GM12878 (cell line): ENCODE results near the gene HPX. TPM values are rescaled to one million over a fixed set of nuclear protein-coding genes. Genes with fewer than 3 reads are reported as not detected.

Experiments used
- ATAC-seq: fragments of 200-7000 bp; cut with Tn5 transposase; 3 replicates; pipeline ENCODE4 v1.9.1; 2020; ENCODE audit warnings: mild to moderate bottlenecking, moderate library complexity
- BruUV-seq: library from RNA; stranded (reverse); fragments of 400-500 nt; replicated peaks from 2 replicates; lab custom pipeline; 2021; lab: Mats Ljungman, UMichigan
- CTCF ChIA-PET: fragments of 300-600 bp; sonication (Branson Sonifier 250); formaldehyde crosslinking; extraction: SDS; loops from one replicate; lab custom pipeline; 2021; ENCODE audit warnings: inconsistent platforms; lab: Yijun Ruan, JAX
- POLR2A ChIA-PET: fragments of 350-600 bp; formaldehyde crosslinking; extraction: SDS; loops from one replicate; lab custom pipeline; 2021; ENCODE audit warnings: inconsistent platforms; lab: Charles Lee
- RAD21 ChIA-PET: fragments of 300-600 bp; sonication (Branson Sonifier 250); formaldehyde crosslinking; loops from one replicate; lab custom pipeline; 2023; ENCODE audit warnings: antibody characterized with exemption; ENCODE audit not compliant: unreplicated experiment; lab: Charles Lee
- SMC1A ChIA-PET: fragments of 300-600 bp; sonication (Branson Sonifier 250); formaldehyde crosslinking; loops from one replicate; lab custom pipeline; 2023; ENCODE audit not compliant: unreplicated experiment, uncharacterized antibody; lab: Charles Lee
- DNase-seq: peaks from one replicate; pipeline ENCODE4 v3.0.0-alpha.2; 2011; ENCODE audit warnings: low read depth, low spot score
- FAIRE-seq: peaks from 3 replicates; lab custom pipeline; 2011; peaks lifted over from hg19 to GRCh38; lab: Jason Lieb, UNC
- H2AFZ ChIP-seq: 2 replicates; pipeline ENCODE4 v1.6.0; 2011; ENCODE audit warnings: low read depth, low read length, control low read depth; ENCODE audit not compliant: control insufficient read depth
- H3K27ac ChIP-seq: 2 replicates; pipeline ENCODE4 v1.5.1; 2011; ENCODE audit warnings: control low read depth; ENCODE audit not compliant: control insufficient read depth, insufficient read depth
- H3K27me3 ChIP-seq, 2 experiments: replicated peaks in 1 of 2; 2 replicates each; pipeline versions ENCODE4 v1.6.0 to v1.6.1; 2011; ENCODE audit warnings: low read length in 1 of 2; ENCODE audit not compliant: control insufficient read depth in 2 of 2, insufficient read depth in 2 of 2
- H3K36me3 ChIP-seq, 2 experiments: 2 replicates each; pipeline ENCODE4 v1.5.1; 2011; ENCODE audit warnings: low read length in 1 of 2; ENCODE audit not compliant: control insufficient read depth in 2 of 2, insufficient read depth in 2 of 2
- H3K4me1 ChIP-seq: 2 replicates; pipeline ENCODE4 v1.6.1; 2011; ENCODE audit warnings: mild to moderate bottlenecking, low read length, moderate library complexity, mixed read lengths; ENCODE audit not compliant: control insufficient read depth, insufficient read depth
- H3K4me2 ChIP-seq: 2 replicates; pipeline ENCODE4 v1.6.0; 2011; ENCODE audit warnings: control low read depth; ENCODE audit not compliant: control insufficient read depth, insufficient read depth
- H3K4me3 ChIP-seq: fragments of 200-600 bp; sonication (generic); 2 replicates; pipeline ENCODE4 v1.5.1; 2016
- H3K79me2 ChIP-seq: 2 replicates; pipeline ENCODE4 v1.6.0; 2011; ENCODE audit warnings: low read length; ENCODE audit not compliant: control insufficient read depth, insufficient read depth
- H3K9ac ChIP-seq: 2 replicates; pipeline ENCODE4 v1.8.0; 2011; ENCODE audit warnings: low read length, control low read depth, mixed read lengths; ENCODE audit not compliant: control insufficient read depth, insufficient read depth
- H3K9me3 ChIP-seq: replicated peaks from 3 replicates; pipeline ENCODE4 v1.5.1; 2011; ENCODE audit warnings: mild to moderate bottlenecking, low read length; ENCODE audit not compliant: control insufficient read depth, insufficient read depth
- H4K20me1 ChIP-seq: 2 replicates; pipeline ENCODE4 v1.6.0; 2011; ENCODE audit not compliant: control insufficient read depth, insufficient read depth
- ATF7 ChIP-seq: fragments of 450-650 bp; IDR thresholded peaks from 2 replicates; pipeline ENCODE4 v1.6.1; 2016; ENCODE audit warnings: low read depth, mild to moderate bottlenecking
- BCL11A ChIP-seq: IDR thresholded peaks from 2 replicates; pipeline ENCODE4 v1.6.1; 2011; ENCODE audit warnings: low read depth, low read length
- MTA2 ChIP-seq: fragments of 450-650 bp; IDR thresholded peaks from 2 replicates; pipeline ENCODE4 v1.6.1; 2016; ENCODE audit warnings: low read depth, mild to moderate bottlenecking, moderate library complexity
- NFYA ChIP-seq: IDR thresholded peaks from 2 replicates; pipeline ENCODE4 v1.6.1; 2011; ENCODE audit warnings: low read depth, mild to moderate bottlenecking, low read length, improper control_type of control experiment, borderline replicate concordance
- NR2C2 ChIP-seq: IDR thresholded peaks from 2 replicates; pipeline ENCODE4 v1.6.1; 2011; ENCODE audit warnings: borderline replicate concordance, low read depth; ENCODE audit not compliant: control insufficient read depth, insufficient read length
- PAX8 ChIP-seq: fragments of 450-650 bp; IDR thresholded peaks from 2 replicates; pipeline ENCODE4 v1.6.1; 2017; ENCODE audit warnings: mild to moderate bottlenecking, moderate library complexity
- PBX3 ChIP-seq: IDR thresholded peaks from 2 replicates; pipeline ENCODE4 v1.6.1; 2011; ENCODE audit warnings: mild to moderate bottlenecking, low read depth, low read length, moderate library complexity; ENCODE audit not compliant: insufficient replicate concordance
- PML ChIP-seq: IDR thresholded peaks from 2 replicates; pipeline ENCODE4 v1.6.1; 2012; ENCODE audit warnings: low read length, inconsistent platforms
- RB1 ChIP-seq: fragments of 450-650 bp; formaldehyde crosslinking; IDR thresholded peaks from 2 replicates; pipeline ENCODE4 v1.6.1; 2017; ENCODE audit warnings: mild to moderate bottlenecking, borderline replicate concordance
- RELB ChIP-seq: fragments of 450-650 bp; IDR thresholded peaks from 2 replicates; pipeline ENCODE4 v1.6.1; 2017; ENCODE audit warnings: low read depth, mild to moderate bottlenecking, moderate library complexity
- SPI1 ChIP-seq: IDR thresholded peaks from 2 replicates; pipeline ENCODE4 v1.6.1; 2011; ENCODE audit warnings: low read depth, mild to moderate bottlenecking, low read length, moderate library complexity, borderline replicate concordance; ENCODE audit not compliant: insufficient read depth
- STAT1 ChIP-seq: fragments of 450-650 bp; conservative IDR thresholded peaks from 2 replicates; pipeline ENCODE4 v1.6.1; 2014; ENCODE audit warnings: antibody characterized with exemption, mild to moderate bottlenecking
- TAF1 ChIP-seq: IDR thresholded peaks from 2 replicates; pipeline ENCODE4 v1.6.1; 2011; ENCODE audit warnings: mild to moderate bottlenecking, low read depth, low read length, borderline replicate concordance
- TBL1XR1 ChIP-seq: IDR thresholded peaks from 2 replicates; pipeline ENCODE4 v1.6.1; 2012; ENCODE audit warnings: low read depth, low read length, improper control_type of control experiment
- USF1 ChIP-seq: IDR thresholded peaks from 2 replicates; pipeline ENCODE4 v1.6.1; 2011; ENCODE audit warnings: borderline replicate concordance, low read depth, mild to moderate bottlenecking, moderate library complexity, mixed read lengths, low read length; ENCODE audit not compliant: insufficient read depth; ENCODE audit errors: extremely low read length
- ZNF207 ChIP-seq: fragments of 450-650 bp; IDR thresholded peaks from 2 replicates; pipeline ENCODE4 v1.6.1; 2014; ENCODE audit warnings: antibody characterized with exemption, mild to moderate bottlenecking, borderline replicate concordance
- ZNF384 ChIP-seq: IDR thresholded peaks from 2 replicates; pipeline ENCODE4 v1.6.1; 2012; ENCODE audit warnings: low read depth, mild to moderate bottlenecking, low read length, improper control_type of control experiment, borderline replicate concordance
- ZNF622 ChIP-seq: fragments of 450-650 bp; IDR thresholded peaks from 2 replicates; pipeline ENCODE4 v1.6.1; 2017; ENCODE audit warnings: mild to moderate bottlenecking, inconsistent platforms
- ZSCAN29 ChIP-seq: fragments of 450-650 bp; IDR thresholded peaks from 2 replicates; pipeline ENCODE4 v1.6.1; 2017; ENCODE audit warnings: mild to moderate bottlenecking, moderate library complexity
- WGBS: methylation state at CpG from one replicate; pipeline ENCODE4 v1.1.6; 2016; ENCODE audit warnings: low lambda C conversion rate; ENCODE audit not compliant: insufficient replicate concordance, insufficient coverage; ENCODE audit errors: missing lambda C conversion rate; 5-methylcytosine and 5-hydroxymethylcytosine counted together
- in situ Hi-C: fragments of 300-500 bp; cut with MboI; formaldehyde crosslinking; loops from 9 replicates; pipeline ENCODE4 v1.14.3; 2018; ENCODE audit warnings: mixed read lengths
- intact Hi-C: fragments of 100-400 bp; cut with micrococcal nuclease; formaldehyde crosslinking; loops from one replicate; pipeline ENCODE4 v1.14.2; 2022; ENCODE audit not compliant: unreplicated experiment
- polyA plus RNA-seq, 11 experiments: library from polyadenylated mRNA; depleted of rRNA in 4 of 11; unstranded in 6 of 11; stranded (reverse) in 5 of 11; fragments of >200 nt; fragmentation: Nextera tagmentation in 4 of 11; fragmentation: Illumina TruSeq in 1 of 11; extraction: Ambion mirVana in 4 of 11; extraction: Trizol in 1 of 11; gene quantifications; 1 replicate in 1 of 11; 2 replicates in 10 of 11; pipeline versions ENCODE4 v1.2.1 to v1.2.3, GENCODE V29; 2011 to 2016; ENCODE audit warnings: inconsistent platforms in 2 of 11, missing spikeins in 2 of 11, low read depth in 1 of 11
- total RNA-seq, 4 experiments: library from RNA; depleted of rRNA in 3 of 4; stranded (reverse); fragments of >200 nt in 3 of 4; fragmentation: Illumina TruSeq in 1 of 4; extraction: Trizol in 1 of 4; gene quantifications; 2 replicates each; pipeline versions ENCODE4 v1.2.1 to v1.2.3, GENCODE V29; 2013 to 2021

The HPX gene
- total and polyA plus RNA-seq, 10 of the 15 experiments (the other 5 are each of a cell fraction or from before 2014, with no cell fraction given), result 0.08 to 1.7 (median 0.18) TPM; not detected in 1

DNA sequence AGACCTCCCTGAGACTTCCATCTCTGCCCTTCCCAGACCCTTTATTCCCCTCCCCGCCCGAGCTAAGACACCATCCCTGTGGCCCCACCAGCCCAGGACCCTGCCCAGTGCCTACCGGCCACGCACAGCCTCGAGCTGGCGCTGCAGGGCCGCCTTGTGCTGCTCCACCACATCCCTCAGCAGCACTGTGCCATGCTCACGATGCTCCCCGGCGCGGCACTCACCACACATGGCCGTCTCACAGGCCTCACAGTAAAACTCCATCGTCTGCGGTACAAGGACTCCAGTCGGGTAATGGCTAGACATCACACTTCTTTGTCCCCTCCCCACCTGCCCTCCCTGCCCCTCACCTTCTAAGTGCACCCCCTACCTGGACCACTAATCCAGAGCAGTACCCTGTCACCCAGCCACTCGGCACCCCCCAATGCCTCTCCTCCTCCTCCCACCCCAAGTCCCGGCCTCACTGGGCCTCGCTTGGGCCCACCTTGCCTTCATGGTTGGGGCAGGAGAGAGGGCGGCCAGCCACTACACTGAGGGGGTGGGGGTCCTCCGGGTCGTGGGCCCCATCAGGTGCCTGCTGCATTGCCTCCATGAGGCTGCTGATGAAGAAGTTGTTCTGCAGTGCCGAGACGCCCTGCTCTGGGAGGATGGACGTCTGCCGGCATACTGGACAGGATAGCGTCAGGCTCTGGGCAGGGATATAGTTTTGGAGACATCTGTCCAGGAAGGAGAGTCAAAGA, 17.0 kb upstream of the HPX start:
- intact Hi-C loops, result no loop called here

More for the DNA sequence above, 17.0 kb upstream of the HPX start:
- no peak overlapping the region for H3K4me2 ChIP-seq
- CTCF ChIA-PET, result no interaction called here
- 76% methylated on average over 25 of the region's 26 CpGs for WGBS
- DNase-seq, result no peak
- BruUV-seq, result no TSS peak
- H2AFZ ChIP-seq, result no peak overlapping the region
- no peak for ATAC-seq
- no peaks in the 10 kb centered on the region for H3K79me2 ChIP-seq
- no peak overlapping the region for H3K27ac ChIP-seq
- H4K20me1 ChIP-seq, result no peaks in the 10 kb centered on the region
- no peaks in the 10 kb centered on the region for H3K4me1 ChIP-seq
- no peaks in the 10 kb centered on the region; a peak in 1 of 4 replicates for H3K36me3 ChIP-seq
- H3K9ac ChIP-seq, result no peak overlapping the region
- in situ Hi-C loops, result no loop called here
- no peak for TF ChIP-seq TAF1
- TF ChIP-seq RB1, result no peak
- no peak for TF ChIP-seq ATF7
- TF ChIP-seq STAT1, result no peak
- TF ChIP-seq PAX8, result no peak
- TF ChIP-seq RELB, result no peak
- TF ChIP-seq NFYA, result no peak
- no peak for TF ChIP-seq PML
- TF ChIP-seq ZNF622, result no peak
- TF ChIP-seq NR2C2, result no peak
- no peak for TF ChIP-seq SPI1
- no peak for TF ChIP-seq ZSCAN29
- no peak for TF ChIP-seq BCL11A
- TF ChIP-seq TBL1XR1, result no peak
- TF ChIP-seq USF1, result no peak
- no peak for TF ChIP-seq PBX3
- TF ChIP-seq MTA2, result no peak
- TF ChIP-seq ZNF207, result no peak
- no peak for TF ChIP-seq ZNF384
- no peaks in the 10 kb centered on the region for H3K27me3 ChIP-seq
- no peak overlapping the region for H3K4me3 ChIP-seq
- FAIRE-seq, result no peak
- POLR2A ChIA-PET, result no interaction called here
- no peaks in the 10 kb centered on the region for H3K9me3 ChIP-seq
- RAD21 ChIA-PET, result interaction anchor here (0.8 kb wide), 1 partner anchor 79 kb away, joined by 3 read pairs; no protein-coding TSS in a partner anchor
- SMC1A ChIA-PET, result no interaction called here
